ENCODE data around the gene MED26. TPM values are rescaled to one million over a fixed set of nuclear protein-coding genes. Genes with fewer than 3 reads are reported as not detected.

The MED26 gene
- total RNA-seq, 1 donor from 2014 or later, result 3.7 TPM

Small RNA genes lying within 50 kb of the gene (small RNA-seq; reads per million reads assigned to genes)
- gene RN7SL146P, result not detected

Other genes with a start within 250 kb of the MED26 start
- 15.1 TPM for gene EPS15L1, start 156.2 kb downstream of the MED26 start, total RNA-seq
- gene CALR3, start 132.0 kb downstream of the MED26 start, total RNA-seq, result not detected
- gene C19orf44, start 131.8 kb downstream of the MED26 start, total RNA-seq, result 3.3 TPM
- gene CHERP, start 85.8 kb downstream of the MED26 start, total RNA-seq, result 5.3 TPM
- gene SLC35E1, start 55.8 kb downstream of the MED26 start, total RNA-seq, result 22.8 TPM
- 41.6 TPM for gene SMIM7, start 31.9 kb upstream of the MED26 start, total RNA-seq
- gene TMEM38A, start 32.9 kb upstream of the MED26 start, total RNA-seq, result 8.6 TPM
- 0.41 TPM for gene NWD1, start 91.6 kb upstream of the MED26 start, total RNA-seq
- 34.6 TPM for gene SIN3B, start 201.2 kb upstream of the MED26 start, total RNA-seq